Prostate gland (tissue), 2 donors: ENCODE measurements around the gene DUXB. TPM values are rescaled to one million over a fixed set of nuclear protein-coding genes. Genes with fewer than 3 reads are reported as not detected.
A peak's percentile ranks its signal among the peaks of the same experiment; 100 is the strongest.

ENCODE experiments used
- DNase-seq: peaks from one replicate; pipeline ENCODE4 v3.0.0-alpha.2; 2019; ENCODE audit warnings: low spot score
- H3K27ac ChIP-seq, 2 donors: fragments of 200-600 bp; sonication (generic); 2 replicates each; pipeline ENCODE4 v1.5.1; 2017 to 2019
- H3K27me3 ChIP-seq: fragments of 200-600 bp; sonication (generic); replicated peaks from 2 replicates; pipeline ENCODE4 v1.5.1; 2019; ENCODE audit not compliant: insufficient read depth
- H3K36me3 ChIP-seq, 2 donors: fragments of 200-600 bp; sonication (generic); 1 replicate in 1 of 2; 2 replicates in 1 of 2; pipeline versions ENCODE4 v1.5.1 to v1.8.1; 2017 to 2019
- H3K4me1 ChIP-seq: fragments of 200-600 bp; sonication (generic); replicated peaks from 2 replicates; pipeline ENCODE4 v1.5.1; 2019
- H3K4me3 ChIP-seq, 2 donors: fragments of 200-600 bp; sonication (generic); 2 replicates each; pipeline ENCODE4 v1.5.1; 2017 to 2019
- H3K9me3 ChIP-seq: fragments of 200-600 bp; sonication (generic); 2 replicates; pipeline ENCODE4 v1.5.1; 2017
- POLR2A ChIP-seq: fragments of 450-650 bp; IDR thresholded peaks from one replicate; pipeline ENCODE4 v1.6.1; 2016; ENCODE audit warnings: antibody characterized with exemption, mild to moderate bottlenecking
- POLR2AphosphoS5 ChIP-seq: sonication (generic); formaldehyde crosslinking; IDR thresholded peaks from one replicate; pipeline ENCODE4 v1.6.1; 2017; ENCODE audit warnings: antibody characterized with exemption
- WGBS: methylation state at CpG from one replicate; pipeline ENCODE4 v1.1.5; 2018; 5-methylcytosine and 5-hydroxymethylcytosine counted together
- intact Hi-C: fragments of 100-400 bp; cut with DNase I; formaldehyde crosslinking; loops from one replicate; pipeline ENCODE4 v1.14.2; 2022
- small RNA-seq, 2 donors: library from RNA; depleted of rRNA; stranded (forward); fragments of <200 nt; gene quantifications; one replicate each; pipeline ENCODE3, GENCODE V24; 2016
- total RNA-seq, 2 donors: library from RNA; depleted of rRNA; stranded (reverse); fragments of >200 nt; gene quantifications; one replicate each; pipeline ENCODE4 v1.1.0, GENCODE V29; 2016
- TF ChIP-seq, protein P1 (sequence below), 4 experiments: fragments of 200-600 bp in 2 of 4; fragments of 450-650 bp in 2 of 4; sonication (generic) in 2 of 4; IDR thresholded peaks; 1 replicate in 3 of 4; 2 replicates in 1 of 4; pipeline ENCODE4 v1.5.1; 2016 to 2019; ENCODE audit warnings: antibody characterized with exemption in 4 of 4, mild to moderate bottlenecking in 2 of 4, moderate library complexity in 2 of 4

The DUXB gene
- total RNA-seq, 2 donors from 2014 or later: not detected

- Histone ChIP-seq H3K4me3 (peak overlapping the region; percentile 94 to 97), H3K9me3 (no peaks in the 10 kb centered on the region), H3K4me1 (peaks cover 13% of the 10 kb centered on the region), H3K27ac (peak overlapping the region; percentile 97 to 99), H3K27me3 (no peaks in the 10 kb centered on the region), H3K36me3 (peaks cover 0 to 7% of the 10 kb centered on the region in 2 donors)
- intact Hi-C loops: loop anchor here (5.0 kb wide), 1 partner anchor 80 kb away; the partner anchor contains the start of gene GABARAPL2
- under 1% methylated on average over 15 of the region's 18 CpGs for WGBS
- no peak for DNase-seq
- no peak for TF ChIP-seq POLR2AphosphoS5
- TF ChIP-seq, protein P1, sequence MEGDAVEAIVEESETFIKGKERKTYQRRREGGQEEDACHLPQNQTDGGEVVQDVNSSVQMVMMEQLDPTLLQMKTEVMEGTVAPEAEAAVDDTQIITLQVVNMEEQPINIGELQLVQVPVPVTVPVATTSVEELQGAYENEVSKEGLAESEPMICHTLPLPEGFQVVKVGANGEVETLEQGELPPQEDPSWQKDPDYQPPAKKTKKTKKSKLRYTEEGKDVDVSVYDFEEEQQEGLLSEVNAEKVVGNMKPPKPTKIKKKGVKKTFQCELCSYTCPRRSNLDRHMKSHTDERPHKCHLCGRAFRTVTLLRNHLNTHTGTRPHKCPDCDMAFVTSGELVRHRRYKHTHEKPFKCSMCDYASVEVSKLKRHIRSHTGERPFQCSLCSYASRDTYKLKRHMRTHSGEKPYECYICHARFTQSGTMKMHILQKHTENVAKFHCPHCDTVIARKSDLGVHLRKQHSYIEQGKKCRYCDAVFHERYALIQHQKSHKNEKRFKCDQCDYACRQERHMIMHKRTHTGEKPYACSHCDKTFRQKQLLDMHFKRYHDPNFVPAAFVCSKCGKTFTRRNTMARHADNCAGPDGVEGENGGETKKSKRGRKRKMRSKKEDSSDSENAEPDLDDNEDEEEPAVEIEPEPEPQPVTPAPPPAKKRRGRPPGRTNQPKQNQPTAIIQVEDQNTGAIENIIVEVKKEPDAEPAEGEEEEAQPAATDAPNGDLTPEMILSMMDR (IDR thresholded peaks at IDR 0.05): no peak
- TF ChIP-seq POLR2A: no peak
Measured at GRCh38 chr16:75647112-75647491, 54.2 kb downstream of the DUXB start.

GRCh38 chr16:75644240-75645012 is 56.8 kb downstream of the DUXB start:
- peaks cover 4% of the 10 kb centered on the region for H3K4me1 ChIP-seq
- WGBS: 87% methylated on average over 7 of the region's 7 CpGs
- H3K27me3 ChIP-seq: no peaks in the 10 kb centered on the region
- H3K4me3 ChIP-seq: no peak overlapping the region
- TF ChIP-seq, protein P1 (IDR thresholded peaks at IDR 0.05): no peak
- TF ChIP-seq POLR2AphosphoS5 (no peak), POLR2A (no peak)
- H3K27ac ChIP-seq: no peak overlapping the region
- no peaks in the 10 kb centered on the region for H3K9me3 ChIP-seq
- no peak for DNase-seq
- intact Hi-C loops: loop anchor here (5.0 kb wide), 1 partner anchor 77 kb away; the partner anchor contains the start of gene GABARAPL2
- peaks cover 0 to 18% of the 10 kb centered on the region in 2 donors for H3K36me3 ChIP-seq

Small RNA genes within 50 kb of the gene (small RNA-seq; reads per million reads assigned to genes)
- 0 reads per million in 2 donors for gene RN7SL520P

Other genes starting within 250 kb of the DUXB start
- 10 to 100 TPM; 21.5 to 35.9 TPM for gene TMEM170A, start 236.8 kb downstream of the DUXB start, total RNA-seq
- 1 to 10 TPM in 1 of 2 donors, under 1 TPM in 1; 0.23 to 9.5 TPM for gene CHST6, start 206.0 kb downstream of the DUXB start, total RNA-seq
- gene CHST5, start 165.4 kb downstream of the DUXB start, total RNA-seq: under 1 TPM in 1 of 2 donors, not detected in 1; 0.23 TPM
- 10 to 100 TPM in 1 of 2 donors, 1 to 10 TPM in 1; 7.7 to 17.2 TPM for gene TMEM231, start 145.2 kb downstream of the DUXB start, total RNA-seq
- gene GABARAPL2, start 135.1 kb downstream of the DUXB start, total RNA-seq: 100 to 1,000 TPM; 107 to 169 TPM
- gene ADAT1, start 78.2 kb downstream of the DUXB start, total RNA-seq: 10 to 100 TPM; 49.1 to 66.0 TPM
- gene KARS1, start 53.8 kb downstream of the DUXB start, total RNA-seq: 100 to 1,000 TPM in 1 of 2 donors, 10 to 100 TPM in 1; 89.4 to 145 TPM
- gene TERF2IP, start 53.7 kb downstream of the DUXB start, total RNA-seq: 100 to 1,000 TPM in 1 of 2 donors, 10 to 100 TPM in 1; 89.7 to 116 TPM
- not detected for gene CPHXL2, start 24.5 kb downstream of the DUXB start, total RNA-seq
- not detected for gene CPHXL, start 25.0 kb upstream of the DUXB start, total RNA-seq